BE2C (cell line): ENCODE measurements around the gene MUC4.

ENCODE experiments used
- DNase-seq: peaks from one replicate; pipeline ENCODE4 v3.0.0-alpha.2; 2020
- H3K27me3 ChIP-seq: fragments of 250-450 bp; sonication (Bioruptor Pico); 2 replicates; pipeline ENCODE4 v1.5.1; 2020; ENCODE audit warnings: mild to moderate bottlenecking
- H3K36me3 ChIP-seq: fragments of 250-450 bp; sonication (Bioruptor Pico); 2 replicates; pipeline ENCODE4 v1.5.1; 2020; ENCODE audit warnings: mild to moderate bottlenecking
- H3K4me1 ChIP-seq: fragments of 250-450 bp; sonication (Bioruptor Pico); 2 replicates; pipeline ENCODE4 v1.5.1; 2020
- H3K4me3 ChIP-seq: 2 replicates; pipeline ENCODE4 v1.5.1; 2011; ENCODE audit warnings: low read depth, low read length
- H3K9me3 ChIP-seq: fragments of 250-450 bp; sonication (Bioruptor Pico); 2 replicates; pipeline ENCODE4 v1.5.1; 2020
- CTCF ChIP-seq: IDR thresholded peaks from 2 replicates; pipeline ENCODE4 v1.5.1; 2012; ENCODE audit warnings: mild to moderate bottlenecking, low read depth, low read length

MUC4 gene

GRCh38 chr3:195755791-195756676 lies 55.7 kb downstream of the MUC4 start:
- Histone ChIP-seq H3K27me3 (peaks cover 16% of the 10 kb centered on the region), H3K4me3 (no peak overlapping the region), H3K4me1 (no peaks in the 10 kb centered on the region), H3K9me3 (no peaks in the 10 kb centered on the region), H3K36me3 (no peaks in the 10 kb centered on the region)
- no peak for TF ChIP-seq CTCF
- no peak for DNase-seq

DNA sequence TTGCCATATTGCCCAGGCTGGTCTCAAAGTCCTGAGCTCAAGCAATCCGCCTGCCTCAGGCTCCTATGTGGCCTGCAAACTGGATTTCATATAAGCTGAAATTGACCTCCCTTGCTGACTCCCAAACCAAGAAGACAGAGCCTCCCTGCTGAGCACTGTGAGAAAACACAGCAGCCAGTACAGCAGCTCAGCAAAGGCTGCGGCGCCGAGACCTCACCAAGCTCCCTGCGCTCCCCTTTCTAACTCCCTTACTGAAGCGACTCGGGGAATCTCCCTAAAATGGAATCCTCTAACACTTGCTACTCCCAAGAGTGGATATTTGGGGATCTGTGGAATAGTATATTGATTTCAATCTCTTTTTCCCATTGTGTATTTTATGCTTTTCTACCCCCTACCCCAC lies 56.3 kb downstream of the MUC4 start:
- no peak for DNase-seq
- Histone ChIP-seq H3K27me3 (peaks cover 11% of the 10 kb centered on the region), H3K4me3 (no peak overlapping the region), H3K9me3 (no peaks in the 10 kb centered on the region), H3K36me3 (no peaks in the 10 kb centered on the region), H3K4me1 (no peaks in the 10 kb centered on the region)
- no peak for TF ChIP-seq CTCF

- Histone ChIP-seq H3K9me3 (no peaks in the 10 kb centered on the region), H3K36me3 (no peaks in the 10 kb centered on the region), H3K4me1 (no peaks in the 10 kb centered on the region), H3K27me3 (peaks cover 11% of the 10 kb centered on the region), H3K4me3 (no peak overlapping the region)
- TF ChIP-seq CTCF, result no peak
- no peak for DNase-seq
These were observed 56.8 kb downstream of the MUC4 start for GRCh38 chr3:195754906-195755305.

GRCh38 chr3:195754141-195754540 lies 57.6 kb downstream of the MUC4 start:
- no peak for DNase-seq
- Histone ChIP-seq H3K36me3 (no peaks in the 10 kb centered on the region), H3K9me3 (no peaks in the 10 kb centered on the region), H3K4me3 (no peak overlapping the region), H3K4me1 (no peaks in the 10 kb centered on the region), H3K27me3 (peaks cover 9% of the 10 kb centered on the region)
- TF ChIP-seq CTCF, result no peak

GRCh38 chr3:195753581-195753980 lies 58.1 kb downstream of the MUC4 start:
- H3K4me1 ChIP-seq, result no peaks in the 10 kb centered on the region
- no peak for TF ChIP-seq CTCF
- H3K9me3 ChIP-seq, result no peaks in the 10 kb centered on the region
- H3K4me3 ChIP-seq, result no peak overlapping the region
- no peak for DNase-seq
- peaks cover 9% of the 10 kb centered on the region for H3K27me3 ChIP-seq
- no peaks in the 10 kb centered on the region for H3K36me3 ChIP-seq

GRCh38 chr3:195752546-195753331 lies 59.0 kb downstream of the MUC4 start:
- Histone ChIP-seq H3K4me1 (no peaks in the 10 kb centered on the region), H3K4me3 (no peak overlapping the region), H3K9me3 (no peaks in the 10 kb centered on the region), H3K27me3 (peaks cover 4% of the 10 kb centered on the region), H3K36me3 (no peaks in the 10 kb centered on the region)
- no peak for DNase-seq
- TF ChIP-seq CTCF, result no peak
